ENCODE data around the gene MPIG6B.

DNA sequence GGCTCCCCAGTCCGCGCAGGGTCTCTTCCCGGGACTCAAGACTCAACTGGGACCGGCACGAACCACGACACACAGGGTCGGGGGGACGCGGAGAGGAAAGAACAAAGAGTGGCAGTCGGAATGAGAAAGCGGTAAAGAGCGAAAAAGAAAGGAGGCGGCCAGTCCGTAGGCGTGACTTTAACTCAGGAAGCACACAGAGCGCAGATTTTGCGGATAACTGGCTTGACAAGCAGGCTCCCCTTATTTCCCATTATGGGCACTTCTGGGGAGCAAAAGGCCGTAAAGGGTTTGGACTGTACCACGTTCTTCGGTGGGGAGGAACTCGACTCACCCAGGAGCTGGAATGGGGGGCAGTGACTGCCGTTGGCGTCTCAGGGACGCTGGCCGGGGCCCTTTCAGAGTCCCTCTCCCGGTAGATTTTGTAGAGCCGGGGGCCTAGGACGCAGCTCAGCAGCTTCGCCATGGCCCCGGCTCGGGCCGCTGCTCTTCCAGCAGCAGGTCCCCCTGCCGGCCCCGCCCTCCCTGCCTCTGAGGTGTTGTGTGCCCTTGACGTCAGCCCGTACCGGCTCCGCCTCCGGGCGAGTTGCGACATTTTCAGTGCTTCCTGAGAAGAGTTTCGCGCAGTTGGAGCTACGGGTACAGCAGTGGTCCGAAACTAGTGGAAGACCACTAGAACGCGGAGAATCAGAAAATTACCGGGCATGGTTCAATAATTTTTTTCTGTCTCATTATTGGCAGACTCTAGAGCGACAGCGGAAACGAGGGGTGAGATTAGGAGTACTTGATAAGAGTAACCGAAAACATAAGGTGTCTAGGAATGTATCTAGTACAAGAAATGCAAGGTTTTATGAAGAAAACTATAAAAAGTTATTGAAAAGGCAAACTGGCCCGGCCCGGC is 20.1 kb upstream of the MPIG6B start, which contains the start of gene ABHD16A:
- TF ChIP-seq, protein P1, sequence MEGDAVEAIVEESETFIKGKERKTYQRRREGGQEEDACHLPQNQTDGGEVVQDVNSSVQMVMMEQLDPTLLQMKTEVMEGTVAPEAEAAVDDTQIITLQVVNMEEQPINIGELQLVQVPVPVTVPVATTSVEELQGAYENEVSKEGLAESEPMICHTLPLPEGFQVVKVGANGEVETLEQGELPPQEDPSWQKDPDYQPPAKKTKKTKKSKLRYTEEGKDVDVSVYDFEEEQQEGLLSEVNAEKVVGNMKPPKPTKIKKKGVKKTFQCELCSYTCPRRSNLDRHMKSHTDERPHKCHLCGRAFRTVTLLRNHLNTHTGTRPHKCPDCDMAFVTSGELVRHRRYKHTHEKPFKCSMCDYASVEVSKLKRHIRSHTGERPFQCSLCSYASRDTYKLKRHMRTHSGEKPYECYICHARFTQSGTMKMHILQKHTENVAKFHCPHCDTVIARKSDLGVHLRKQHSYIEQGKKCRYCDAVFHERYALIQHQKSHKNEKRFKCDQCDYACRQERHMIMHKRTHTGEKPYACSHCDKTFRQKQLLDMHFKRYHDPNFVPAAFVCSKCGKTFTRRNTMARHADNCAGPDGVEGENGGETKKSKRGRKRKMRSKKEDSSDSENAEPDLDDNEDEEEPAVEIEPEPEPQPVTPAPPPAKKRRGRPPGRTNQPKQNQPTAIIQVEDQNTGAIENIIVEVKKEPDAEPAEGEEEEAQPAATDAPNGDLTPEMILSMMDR (IDR thresholded peaks at IDR 0.05; ENCODE audit: low read depth, low read length, missing input control), result peak; percentile 9
- TF ChIP-seq ZBTB33 (IDR thresholded peaks at IDR 0.05) (peak; percentile 97), TAF1 (conservative IDR thresholded peaks at IDR 0.05) (peak; percentile 54), JUND (IDR thresholded peaks at IDR 0.05) (peak in 1 of 2 donors; percentile 87), SP1 (IDR thresholded peaks at IDR 0.05) (peak; percentile 75), YY1 (IDR thresholded peaks at IDR 0.05) (peak; percentile 92), RAD21 (IDR thresholded peaks at IDR 0.05) (peak; percentile 48 to 61), GABPA (IDR thresholded peaks at IDR 0.05 in 1 of 2, conservative IDR thresholded peaks at IDR 0.05 in 1 of 2) (peak; percentile 46 to 87), MAX (IDR thresholded peaks at IDR 0.05) (peak; percentile 87)
- TF ChIP-seq, protein P2, sequence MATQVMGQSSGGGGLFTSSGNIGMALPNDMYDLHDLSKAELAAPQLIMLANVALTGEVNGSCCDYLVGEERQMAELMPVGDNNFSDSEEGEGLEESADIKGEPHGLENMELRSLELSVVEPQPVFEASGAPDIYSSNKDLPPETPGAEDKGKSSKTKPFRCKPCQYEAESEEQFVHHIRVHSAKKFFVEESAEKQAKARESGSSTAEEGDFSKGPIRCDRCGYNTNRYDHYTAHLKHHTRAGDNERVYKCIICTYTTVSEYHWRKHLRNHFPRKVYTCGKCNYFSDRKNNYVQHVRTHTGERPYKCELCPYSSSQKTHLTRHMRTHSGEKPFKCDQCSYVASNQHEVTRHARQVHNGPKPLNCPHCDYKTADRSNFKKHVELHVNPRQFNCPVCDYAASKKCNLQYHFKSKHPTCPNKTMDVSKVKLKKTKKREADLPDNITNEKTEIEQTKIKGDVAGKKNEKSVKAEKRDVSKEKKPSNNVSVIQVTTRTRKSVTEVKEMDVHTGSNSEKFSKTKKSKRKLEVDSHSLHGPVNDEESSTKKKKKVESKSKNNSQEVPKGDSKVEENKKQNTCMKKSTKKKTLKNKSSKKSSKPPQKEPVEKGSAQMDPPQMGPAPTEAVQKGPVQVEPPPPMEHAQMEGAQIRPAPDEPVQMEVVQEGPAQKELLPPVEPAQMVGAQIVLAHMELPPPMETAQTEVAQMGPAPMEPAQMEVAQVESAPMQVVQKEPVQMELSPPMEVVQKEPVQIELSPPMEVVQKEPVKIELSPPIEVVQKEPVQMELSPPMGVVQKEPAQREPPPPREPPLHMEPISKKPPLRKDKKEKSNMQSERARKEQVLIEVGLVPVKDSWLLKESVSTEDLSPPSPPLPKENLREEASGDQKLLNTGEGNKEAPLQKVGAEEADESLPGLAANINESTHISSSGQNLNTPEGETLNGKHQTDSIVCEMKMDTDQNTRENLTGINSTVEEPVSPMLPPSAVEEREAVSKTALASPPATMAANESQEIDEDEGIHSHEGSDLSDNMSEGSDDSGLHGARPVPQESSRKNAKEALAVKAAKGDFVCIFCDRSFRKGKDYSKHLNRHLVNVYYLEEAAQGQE (IDR thresholded peaks at IDR 0.05), result peak; percentile 79
